ENCODE results near the gene GBP2. TPM values are rescaled to one million over a fixed set of nuclear protein-coding genes. Genes with fewer than 3 reads are reported as not detected.

Gene GBP2
- total RNA-seq, 1 experiment from 2014 or later: 29.7 TPM

DNA sequence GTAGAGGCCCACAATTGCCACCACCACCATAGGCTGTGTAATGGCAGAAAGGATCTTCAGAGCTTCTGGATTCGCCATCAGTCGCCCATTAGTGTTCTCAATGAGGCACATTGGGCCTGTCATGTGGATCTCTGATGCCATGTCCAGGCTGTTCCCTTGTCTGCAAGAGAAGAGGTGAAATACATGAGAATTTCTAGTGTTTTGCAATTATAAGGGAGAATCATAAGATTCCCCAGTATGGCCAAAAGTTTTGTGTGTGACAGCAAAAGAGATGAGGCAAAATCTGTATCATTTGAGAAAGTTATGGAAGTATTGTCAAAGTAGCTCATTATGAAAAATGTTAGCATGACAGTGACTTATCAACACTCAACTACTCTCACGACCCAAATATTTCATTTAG lies 62.8 kb downstream of the GBP2 start:
- TF ChIP-seq, protein P1, sequence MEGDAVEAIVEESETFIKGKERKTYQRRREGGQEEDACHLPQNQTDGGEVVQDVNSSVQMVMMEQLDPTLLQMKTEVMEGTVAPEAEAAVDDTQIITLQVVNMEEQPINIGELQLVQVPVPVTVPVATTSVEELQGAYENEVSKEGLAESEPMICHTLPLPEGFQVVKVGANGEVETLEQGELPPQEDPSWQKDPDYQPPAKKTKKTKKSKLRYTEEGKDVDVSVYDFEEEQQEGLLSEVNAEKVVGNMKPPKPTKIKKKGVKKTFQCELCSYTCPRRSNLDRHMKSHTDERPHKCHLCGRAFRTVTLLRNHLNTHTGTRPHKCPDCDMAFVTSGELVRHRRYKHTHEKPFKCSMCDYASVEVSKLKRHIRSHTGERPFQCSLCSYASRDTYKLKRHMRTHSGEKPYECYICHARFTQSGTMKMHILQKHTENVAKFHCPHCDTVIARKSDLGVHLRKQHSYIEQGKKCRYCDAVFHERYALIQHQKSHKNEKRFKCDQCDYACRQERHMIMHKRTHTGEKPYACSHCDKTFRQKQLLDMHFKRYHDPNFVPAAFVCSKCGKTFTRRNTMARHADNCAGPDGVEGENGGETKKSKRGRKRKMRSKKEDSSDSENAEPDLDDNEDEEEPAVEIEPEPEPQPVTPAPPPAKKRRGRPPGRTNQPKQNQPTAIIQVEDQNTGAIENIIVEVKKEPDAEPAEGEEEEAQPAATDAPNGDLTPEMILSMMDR (IDR thresholded peaks at IDR 0.05; ENCODE audit: unreplicated experiment): no peak
- H3K9me3 Mint-ChIP-seq (ENCODE audit: low read depth, unreplicated experiment): no peaks in the 10 kb centered on the region
- no peaks in the 10 kb centered on the region for H3K27me3 Mint-ChIP-seq (ENCODE audit: unreplicated experiment)
- no peak overlapping the region for H3K27ac Mint-ChIP-seq (ENCODE audit: unreplicated experiment)
- no TSS peak for BruUV-seq (replicated peaks)
- H3K36me3 Mint-ChIP-seq (ENCODE audit: insufficient read depth, unreplicated experiment): peaks cover 17% of the 10 kb centered on the region
- intact Hi-C loops (cut with micrococcal nuclease; ENCODE audit: unreplicated experiment): no loop called here
- no peak for DNase-seq
- CTCF ChIA-PET: no interaction called here
- H3K4me1 Mint-ChIP-seq (ENCODE audit: low read depth, unreplicated experiment): peaks cover 20% of the 10 kb centered on the region
- H3K4me3 Mint-ChIP-seq (ENCODE audit: low read depth, unreplicated experiment): no peak overlapping the region

DNA sequence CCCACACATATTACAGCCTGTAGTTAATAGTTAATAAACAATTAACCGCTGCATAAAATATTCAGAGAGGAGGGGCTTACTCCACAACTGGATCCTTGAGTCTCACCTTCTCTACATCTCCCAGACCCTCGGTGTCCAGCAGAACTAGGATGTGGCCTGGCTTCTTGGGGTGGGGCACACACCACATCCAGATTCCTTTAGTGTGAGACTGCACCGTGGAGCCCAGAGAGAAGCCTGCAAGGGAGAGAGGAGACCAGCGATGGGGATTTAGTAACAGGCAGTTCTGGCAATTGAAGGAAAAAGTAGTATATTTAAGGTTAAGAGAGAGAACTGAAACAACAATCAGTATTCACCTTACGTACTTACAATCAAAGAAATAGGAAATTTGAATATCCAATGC lies 65.8 kb downstream of the GBP2 start:
- peaks cover 13% of the 10 kb centered on the region for H3K36me3 Mint-ChIP-seq (ENCODE audit: insufficient read depth, unreplicated experiment)
- peaks cover 22% of the 10 kb centered on the region for H3K4me1 Mint-ChIP-seq (ENCODE audit: low read depth, unreplicated experiment)
- DNase-seq: no peak
- intact Hi-C loops (cut with micrococcal nuclease; ENCODE audit: unreplicated experiment): no loop called here
- no peak overlapping the region for H3K4me3 Mint-ChIP-seq (ENCODE audit: low read depth, unreplicated experiment)
- H3K9me3 Mint-ChIP-seq (ENCODE audit: low read depth, unreplicated experiment): no peaks in the 10 kb centered on the region
- no peaks in the 10 kb centered on the region for H3K27me3 Mint-ChIP-seq (ENCODE audit: unreplicated experiment)
- CTCF ChIA-PET: no interaction called here
- TF ChIP-seq, protein P1 (IDR thresholded peaks at IDR 0.05; ENCODE audit: unreplicated experiment): no peak
- no peak overlapping the region for H3K27ac Mint-ChIP-seq (ENCODE audit: unreplicated experiment)
- BruUV-seq (replicated peaks): no TSS peak

Other genes starting within 250 kb of the GBP2 start
- gene GTF2B, start 234.5 kb downstream of the GBP2 start, total RNA-seq (2022): 39.3 and 50.0 TPM in 2 replicates
- gene KYAT3, start 133.5 kb downstream of the GBP2 start, total RNA-seq (2022): 23.1 and 23.6 TPM in 2 replicates
- 38.9 and 42.9 TPM in 2 replicates for gene RBMXL1, start 133.5 kb downstream of the GBP2 start, total RNA-seq (2022)
- 60.0 and 95.4 TPM in 2 replicates for gene GBP3, start 103.2 kb downstream of the GBP2 start, total RNA-seq (2022)
- 27.0 and 44.9 TPM in 2 replicates for gene GBP1, start 60.9 kb downstream of the GBP2 start, total RNA-seq (2022)
- 0.19 and 0.24 TPM in 2 replicates for gene GBP7, start 49.9 kb upstream of the GBP2 start, total RNA-seq (2022)
- gene GBP4, start 72.8 kb upstream of the GBP2 start, total RNA-seq (2022): 10.3 and 26.6 TPM in 2 replicates
- 0.54 TPM in 1 of 2 replicates, not detected in the other for gene GBP5, start 146.7 kb upstream of the GBP2 start, total RNA-seq (2022)
- gene GBP6, start 237.9 kb upstream of the GBP2 start, total RNA-seq (2022): 0.12 and 0.37 TPM in 2 replicates

Measured in Calu3 (cell line).